ENCODE data around the gene CDC7. TPM values are rescaled to one million over a fixed set of nuclear protein-coding genes. Genes with fewer than 3 reads are reported as not detected.
A peak's percentile ranks its signal among the peaks of the same experiment; 100 is the strongest.

CDC7 gene
- total RNA-seq, 2 donors from 2014 or later, result 0.52 to 0.90 TPM

- no peak overlapping the region for H3K4me3 ChIP-seq
- H3K4me1 ChIP-seq, result peaks cover 0 to 39% of the 10 kb centered on the region in 2 donors
- DNase-seq (ENCODE audit: low spot score), result no peak
- H3K36me3 ChIP-seq, result no peaks in the 10 kb centered on the region
- no peak for TF ChIP-seq CTCF (IDR thresholded peaks at IDR 0.05)
- H3K9me3 ChIP-seq, result no peaks in the 10 kb centered on the region
- H3K27ac ChIP-seq, result no peak overlapping the region
- H3K27me3 ChIP-seq, result no peaks in the 10 kb centered on the region
Measured at GRCh38 chr1:91567583-91567982, 66.9 kb downstream of the CDC7 start.

GRCh38 chr1:91568261-91568660 is 67.6 kb downstream of the CDC7 start:
- no peak for DNase-seq (ENCODE audit: low spot score)
- Histone ChIP-seq H3K9me3 (no peaks in the 10 kb centered on the region), H3K27me3 (no peaks in the 10 kb centered on the region), H3K4me1 (peaks cover 0 to 39% of the 10 kb centered on the region in 2 donors), H3K4me3 (no peak overlapping the region), H3K27ac (no peak overlapping the region), H3K36me3 (no peaks in the 10 kb centered on the region)
- no peak for TF ChIP-seq CTCF (IDR thresholded peaks at IDR 0.05)

- Histone ChIP-seq H3K27me3 (no peaks in the 10 kb centered on the region), H3K4me1 (peaks cover 0 to 39% of the 10 kb centered on the region in 2 donors), H3K36me3 (no peaks in the 10 kb centered on the region), H3K27ac (peak overlapping the region; percentile 77 to 92), H3K4me3 (no peak overlapping the region), H3K9me3 (no peaks in the 10 kb centered on the region)
- DNase-seq (ENCODE audit: low spot score), result peak; percentile 97
- no peak for TF ChIP-seq CTCF (IDR thresholded peaks at IDR 0.05)
Measured at GRCh38 chr1:91569411-91570119, 68.9 kb downstream of the CDC7 start.

GRCh38 chr1:91570120-91570448 is 69.4 kb downstream of the CDC7 start:
- Histone ChIP-seq H3K4me3 (no peak overlapping the region), H3K36me3 (no peaks in the 10 kb centered on the region), H3K9me3 (no peaks in the 10 kb centered on the region), H3K27me3 (no peaks in the 10 kb centered on the region), H3K4me1 (peaks cover 0 to 35% of the 10 kb centered on the region in 2 donors), H3K27ac (peak overlapping the region; percentile 77 to 92)
- TF ChIP-seq CTCF (IDR thresholded peaks at IDR 0.05), result no peak
- no peak for DNase-seq (ENCODE audit: low spot score)

GRCh38 chr1:91572044-91572443 is 71.4 kb downstream of the CDC7 start:
- no peak for DNase-seq (ENCODE audit: low spot score)

More at GRCh38 chr1:91572044-91572443, 71.4 kb downstream of the CDC7 start:
- Histone ChIP-seq H3K27me3 (no peaks in the 10 kb centered on the region), H3K36me3 (no peaks in the 10 kb centered on the region), H3K4me3 (no peak overlapping the region), H3K4me1 (peaks cover 0 to 35% of the 10 kb centered on the region in 2 donors), H3K27ac (no peak overlapping the region), H3K9me3 (no peaks in the 10 kb centered on the region)
- no peak for TF ChIP-seq CTCF (IDR thresholded peaks at IDR 0.05)

Other genes with a start within 250 kb of the CDC7 start
- gene HFM1, start 96.0 kb upstream of the CDC7 start, total RNA-seq, result 1 to 10 TPM; 2.6 to 3.0 TPM